GM21526 (cell line): Measurements from ENCODE around the gene BTBD1.
"Not testable (repeated sequence)": the region's sequence is repeated elsewhere in the genome, so short reads cannot be mapped to it uniquely, and the experiment has no call there.

Experiments used
- ATAC-seq: cut with Tn5 transposase; IDR thresholded peaks from one replicate; pipeline ENCODE4 v1.9.1; 2021; ENCODE audit warnings: moderate library complexity; ENCODE audit not compliant: unreplicated experiment, low FRiP score

Gene BTBD1

DNA sequence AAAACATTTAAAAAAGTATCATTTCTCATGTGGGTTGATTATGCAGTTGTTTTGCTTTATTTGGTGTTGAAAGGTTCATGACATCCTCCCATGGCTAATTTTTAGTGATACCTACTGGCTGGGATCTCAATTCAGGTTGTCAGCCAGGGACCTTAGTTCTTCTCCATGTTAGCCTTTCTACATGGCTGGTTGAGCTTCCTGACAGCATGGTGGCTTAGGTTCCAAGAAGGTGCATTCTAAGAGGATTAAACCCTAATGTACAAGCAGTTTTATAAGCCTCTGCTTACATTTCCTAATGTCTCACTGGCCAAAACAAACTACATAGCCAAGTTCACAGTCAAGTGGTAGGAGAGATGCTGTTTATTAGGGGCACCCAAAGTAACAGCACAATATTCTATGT lies 31.0 kb upstream of the BTBD1 start:
- no peak for ATAC-seq

DNA sequence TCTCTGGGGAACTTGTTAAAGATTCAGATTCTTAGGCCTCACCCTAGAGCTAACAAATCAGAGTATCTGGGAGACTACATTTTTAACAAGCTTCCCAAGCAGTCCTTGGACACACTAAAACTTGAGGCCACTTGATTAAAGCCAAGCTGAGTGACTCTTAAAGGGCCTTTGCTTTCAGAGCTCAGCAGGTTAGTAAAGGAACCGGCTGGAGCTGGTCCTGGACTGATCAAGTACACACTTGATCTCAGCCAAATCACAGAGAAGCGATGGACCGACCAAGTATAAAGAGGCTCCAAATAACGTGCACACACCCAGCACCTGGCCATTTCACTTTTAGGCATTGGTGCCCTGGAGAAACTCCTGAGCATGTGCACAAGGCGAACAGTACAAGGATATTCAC lies 27.5 kb upstream of the BTBD1 start:
- ATAC-seq: no peak

DNA sequence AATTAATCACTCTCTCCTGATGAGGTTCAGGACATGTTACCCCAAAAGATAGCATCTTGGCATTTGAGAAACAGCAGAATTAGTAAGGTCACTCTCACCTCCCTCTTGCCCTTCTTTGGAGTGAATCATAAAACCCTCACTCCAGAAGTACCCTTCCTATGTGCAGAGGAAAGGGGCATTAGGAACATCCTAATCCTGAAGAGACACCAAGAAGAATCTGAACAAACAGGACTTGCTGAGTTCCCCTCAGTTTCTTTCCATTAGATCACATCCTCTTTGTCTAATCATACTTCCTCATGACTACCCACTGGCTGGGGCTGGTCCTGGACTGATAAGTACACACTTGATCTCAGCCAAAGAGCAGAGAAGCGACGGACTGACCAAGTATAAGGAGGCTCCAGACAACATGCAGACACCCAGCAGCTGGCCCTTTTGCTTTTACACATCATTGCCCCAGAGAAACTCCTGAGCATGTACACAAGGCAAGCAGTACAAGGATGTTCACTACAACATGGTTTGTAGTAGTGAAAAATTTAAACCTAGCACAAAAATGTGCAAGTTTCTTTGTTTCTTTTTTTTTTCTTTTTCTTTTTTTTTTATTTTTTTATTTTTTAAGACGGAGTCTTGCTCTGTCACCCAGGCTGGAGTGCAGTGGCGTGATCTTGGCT lies 25.4 kb upstream of the BTBD1 start:
- no peak for ATAC-seq

DNA sequence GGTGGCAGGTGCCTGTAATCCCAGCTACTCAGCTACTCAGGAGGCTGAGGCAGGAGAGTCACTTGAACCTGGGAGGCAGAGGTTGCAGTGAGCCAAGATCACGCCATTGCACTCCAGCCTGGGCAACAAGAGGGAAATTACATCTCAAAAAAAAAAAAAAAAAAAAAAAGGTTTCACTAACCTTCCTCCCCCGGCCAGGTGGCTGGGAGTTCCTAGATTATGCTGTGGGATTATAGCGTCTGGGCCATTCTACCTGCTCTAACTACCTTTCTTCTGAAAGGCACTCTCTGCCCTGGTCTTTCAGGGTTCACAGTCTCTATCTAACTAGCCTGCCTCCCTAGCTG lies 24.9 kb upstream of the BTBD1 start:
- not testable (repeated sequence) for ATAC-seq

DNA sequence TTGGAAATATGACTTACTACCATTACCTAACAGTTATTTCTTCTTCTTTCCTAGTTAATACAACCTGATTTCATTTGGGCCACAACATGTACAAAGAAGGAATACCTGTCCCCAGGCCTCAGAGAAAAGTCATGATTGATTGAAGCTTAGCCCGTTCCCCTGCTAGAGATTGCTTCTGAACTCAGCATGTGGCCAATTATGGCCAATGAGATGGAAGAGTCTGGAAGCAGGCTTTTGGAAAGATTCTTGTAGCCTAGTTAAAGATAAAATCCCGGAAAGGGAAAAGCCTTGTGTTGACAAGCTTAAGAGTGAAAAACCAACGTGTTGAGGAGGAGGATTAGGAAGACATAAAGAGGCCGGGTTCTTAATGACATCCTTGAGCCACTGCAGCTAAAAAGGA lies 23.4 kb upstream of the BTBD1 start:
- no peak for ATAC-seq

DNA sequence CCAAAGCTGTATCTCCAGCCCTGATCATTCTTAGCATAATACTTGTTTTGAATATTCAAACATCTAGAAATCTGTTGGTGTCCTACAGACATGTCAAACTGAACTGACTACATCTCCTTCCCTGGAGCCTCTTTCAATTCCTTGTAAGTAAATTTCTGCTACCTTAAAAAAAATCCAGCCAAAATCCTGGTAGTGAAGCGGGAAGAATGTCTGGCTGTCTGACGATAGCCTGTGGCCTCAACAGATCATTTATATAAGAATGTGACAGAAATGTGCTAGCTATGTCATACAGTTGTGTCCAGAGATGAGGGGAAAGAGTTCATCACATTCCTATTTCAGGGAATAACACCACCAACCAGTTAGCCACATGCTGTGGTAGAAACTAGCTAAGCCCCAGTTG lies 21.8 kb upstream of the BTBD1 start:
- ATAC-seq: no peak

DNA sequence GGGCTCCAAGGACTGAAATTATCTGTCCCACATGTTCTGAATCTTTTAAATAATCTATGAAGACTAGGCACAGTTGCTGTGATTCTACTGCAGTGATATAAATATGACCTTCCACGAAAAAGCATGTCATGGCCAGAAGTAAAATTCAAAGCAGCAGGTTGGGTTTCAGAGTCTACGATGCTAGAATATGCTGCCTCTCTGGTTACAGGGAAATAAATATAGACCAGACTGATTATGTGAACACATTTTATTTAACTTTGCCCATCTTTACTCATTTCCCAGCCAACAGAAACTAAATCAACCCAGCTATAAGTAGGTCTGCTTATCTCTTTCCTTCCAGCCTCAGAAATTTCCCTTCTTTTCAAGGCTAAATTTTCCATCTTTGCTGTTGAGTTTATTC lies 20.5 kb upstream of the BTBD1 start:
- no peak for ATAC-seq

DNA sequence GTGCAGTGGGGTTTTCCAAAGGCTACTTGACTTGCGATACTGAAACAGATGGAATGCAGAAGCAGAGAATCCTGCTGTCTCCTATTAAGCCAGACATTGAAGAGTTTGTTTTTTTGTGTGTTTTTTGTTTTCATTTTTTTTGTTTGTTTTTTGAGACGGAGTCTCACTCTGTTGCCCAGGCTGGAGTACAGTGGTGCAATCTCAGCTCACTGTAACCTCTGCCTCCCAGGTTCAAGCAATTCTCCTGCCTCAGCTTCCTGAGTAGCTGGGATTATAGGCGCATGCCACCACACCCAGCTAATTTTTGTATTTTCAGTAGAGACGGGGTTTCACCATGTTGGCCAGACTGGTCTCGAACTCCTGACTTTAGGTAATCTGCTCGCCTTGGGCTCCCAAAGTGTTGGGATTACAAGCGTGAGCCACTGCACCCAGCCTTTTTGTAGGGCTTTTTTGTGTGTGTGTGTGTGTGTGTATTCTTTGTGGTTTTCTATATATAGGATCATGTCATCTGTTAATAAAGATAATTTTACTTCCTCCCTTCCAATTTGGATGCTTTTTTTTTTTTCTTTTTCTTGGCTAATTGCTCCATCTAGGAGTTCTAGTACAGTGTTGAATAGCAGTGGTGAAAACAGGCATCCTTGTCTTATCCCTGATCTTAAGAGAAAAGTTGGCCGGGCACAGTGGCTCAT lies 19.0 kb upstream of the BTBD1 start:
- ATAC-seq: not testable (repeated sequence)

DNA sequence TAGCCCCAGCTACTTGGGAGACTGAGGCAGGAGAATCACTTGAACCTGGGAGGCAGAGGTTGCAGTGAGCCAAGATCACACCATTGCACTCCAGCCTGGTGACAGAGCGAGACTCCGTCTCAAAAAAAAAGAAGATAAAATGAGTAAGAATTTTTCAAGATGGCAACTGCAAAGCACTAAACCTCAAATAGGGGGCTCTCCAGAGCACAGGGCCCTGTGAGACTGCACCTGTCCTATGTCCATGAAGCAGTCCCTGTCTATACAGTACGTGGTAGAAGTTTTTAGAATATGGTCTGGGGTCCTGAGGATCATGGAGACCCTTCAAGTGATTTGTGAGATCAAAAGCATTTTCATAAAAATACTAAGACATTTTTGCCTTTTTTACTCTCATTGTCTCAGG lies 18.4 kb upstream of the BTBD1 start:
- not testable (repeated sequence) for ATAC-seq

DNA sequence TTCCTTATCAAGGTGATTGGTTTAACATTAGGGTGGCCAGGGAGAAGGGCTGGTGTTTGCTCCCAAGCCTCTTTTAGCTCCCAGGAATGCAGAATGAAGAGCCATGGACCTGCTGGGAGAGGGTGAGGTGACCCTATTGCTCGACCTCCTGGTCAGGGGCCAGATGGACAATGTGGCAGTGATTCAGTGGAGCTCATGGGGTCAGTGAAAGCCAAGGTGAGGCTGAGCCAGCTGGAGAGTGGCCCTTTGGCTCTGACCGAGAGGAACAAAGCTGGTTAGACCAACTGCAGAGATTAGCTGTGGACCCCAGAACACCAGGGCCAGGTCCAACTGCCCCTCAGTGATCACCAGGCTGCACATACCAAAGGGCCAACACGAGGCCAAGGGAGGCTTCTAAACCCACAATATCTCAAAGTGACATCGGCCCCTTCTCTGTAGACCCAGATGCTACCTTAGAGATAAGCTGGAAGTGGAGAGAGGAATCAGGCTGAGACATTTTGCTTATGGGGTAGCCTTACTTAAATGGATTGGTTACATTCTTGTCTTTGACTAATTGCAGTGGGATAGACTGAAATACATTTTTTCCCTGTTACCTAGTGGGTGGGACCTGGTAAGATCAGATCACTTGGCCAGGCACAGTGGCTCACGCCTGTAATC lies 15.8 kb upstream of the BTBD1 start:
- ATAC-seq: no peak

DNA sequence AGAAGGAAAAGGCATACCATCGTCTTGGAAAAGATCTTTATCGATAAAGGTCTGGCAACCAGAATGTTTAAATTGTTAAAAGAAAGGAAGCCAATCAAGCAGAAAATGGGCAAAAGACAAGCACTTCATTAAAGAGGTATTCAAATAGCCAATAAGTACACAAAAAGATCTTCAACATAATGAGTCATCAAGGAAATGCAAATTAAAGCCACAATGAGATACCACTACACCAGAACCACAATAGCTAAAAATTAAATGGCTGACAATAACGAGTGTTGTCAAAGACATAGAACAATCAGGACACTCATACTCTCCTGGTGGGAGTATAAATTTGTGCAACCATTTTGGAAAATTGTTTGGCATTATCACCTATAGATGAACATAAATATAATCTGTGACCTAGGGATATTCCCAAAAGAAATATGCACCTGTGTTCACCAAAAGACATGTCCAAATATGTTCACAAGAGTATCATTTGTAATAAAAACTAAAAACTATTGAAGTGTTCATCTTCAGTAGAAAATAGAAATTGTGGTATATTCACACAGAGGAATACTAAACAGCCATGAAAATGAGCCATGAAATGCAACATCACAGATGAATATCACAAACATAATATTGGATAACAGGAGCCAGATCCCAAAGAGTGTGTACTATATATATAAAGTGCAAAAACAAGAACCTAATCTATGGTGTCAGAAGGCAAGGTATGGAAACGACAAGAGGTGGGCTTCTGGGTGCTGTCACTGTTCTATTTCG lies 14.4 kb upstream of the BTBD1 start:
- no peak for ATAC-seq

DNA sequence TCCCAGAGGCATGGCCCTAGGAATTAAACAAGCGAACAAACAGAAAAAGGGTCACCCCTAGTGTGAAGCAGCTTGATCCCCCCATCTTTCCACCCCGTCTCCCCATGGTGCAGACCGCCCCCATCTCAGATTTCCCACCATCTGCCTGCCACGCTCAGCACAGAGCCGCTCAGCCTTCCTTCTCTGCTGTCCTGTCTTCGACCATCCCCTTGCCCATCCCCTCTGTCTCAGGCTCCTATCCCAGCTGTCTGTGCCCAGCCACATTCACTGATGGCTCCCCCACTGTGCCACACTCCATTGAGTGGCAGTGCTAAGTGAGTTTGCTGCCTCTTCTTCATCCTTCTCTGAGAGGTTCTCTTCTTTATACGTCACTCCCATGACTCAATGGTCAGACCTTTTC lies 11.7 kb upstream of the BTBD1 start:
- no peak for ATAC-seq

DNA sequence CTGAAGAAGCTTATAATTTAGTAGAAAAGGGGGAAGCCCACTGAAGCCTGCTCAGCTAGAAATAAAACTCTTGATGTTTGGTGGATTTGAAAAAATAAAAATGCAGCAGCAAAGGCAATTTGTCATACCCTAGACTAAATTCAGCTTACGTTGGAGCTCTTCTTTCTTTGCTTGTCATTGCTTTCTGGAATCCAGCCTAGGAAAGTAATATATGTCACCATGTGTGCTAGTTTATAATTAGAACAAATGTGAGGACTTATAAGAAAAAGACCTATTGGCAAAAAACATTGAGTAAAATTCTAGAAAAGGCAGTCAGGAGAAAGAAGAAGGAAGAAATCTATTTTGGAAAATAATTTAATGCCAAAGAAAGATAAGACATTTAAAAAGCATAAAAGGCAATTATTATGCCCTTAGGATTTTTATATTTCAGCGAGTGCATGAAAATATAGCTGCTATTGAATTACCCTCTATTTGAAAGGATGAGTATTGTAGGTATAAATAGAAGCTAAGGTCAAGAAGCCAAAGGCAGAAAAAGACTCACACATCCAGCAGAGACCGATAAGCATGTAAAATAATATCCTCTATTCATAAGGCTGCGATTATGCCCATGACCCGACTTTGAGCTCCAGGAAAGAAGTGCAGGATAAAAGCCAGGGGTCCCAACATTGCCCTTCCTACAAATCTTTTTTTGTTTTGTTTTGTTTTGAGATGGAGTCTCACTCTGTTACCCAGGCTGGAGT lies 10.6 kb upstream of the BTBD1 start:
- no peak for ATAC-seq

DNA sequence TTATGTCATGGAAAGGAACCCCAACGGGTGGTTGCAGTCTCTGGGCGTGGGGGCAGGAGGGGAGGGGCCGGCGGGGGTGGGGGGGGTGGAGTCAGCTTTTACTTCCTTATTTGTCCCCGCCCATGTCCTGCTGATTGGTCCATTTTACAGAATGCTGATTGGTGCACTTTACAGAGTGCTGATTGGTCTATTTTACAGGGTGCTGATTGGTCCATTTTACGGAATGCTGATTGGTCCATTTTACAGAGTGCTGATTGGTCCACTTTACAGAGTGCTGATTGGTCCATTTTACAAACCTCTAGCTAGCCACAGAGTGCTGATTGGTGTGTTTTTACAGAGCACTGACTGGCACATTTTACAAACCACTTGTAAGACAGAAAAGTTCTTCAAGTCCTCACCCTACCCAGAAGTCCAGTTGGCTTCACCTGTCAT lies 2.2 kb upstream of the BTBD1 start:
- ATAC-seq: not testable (repeated sequence)

DNA sequence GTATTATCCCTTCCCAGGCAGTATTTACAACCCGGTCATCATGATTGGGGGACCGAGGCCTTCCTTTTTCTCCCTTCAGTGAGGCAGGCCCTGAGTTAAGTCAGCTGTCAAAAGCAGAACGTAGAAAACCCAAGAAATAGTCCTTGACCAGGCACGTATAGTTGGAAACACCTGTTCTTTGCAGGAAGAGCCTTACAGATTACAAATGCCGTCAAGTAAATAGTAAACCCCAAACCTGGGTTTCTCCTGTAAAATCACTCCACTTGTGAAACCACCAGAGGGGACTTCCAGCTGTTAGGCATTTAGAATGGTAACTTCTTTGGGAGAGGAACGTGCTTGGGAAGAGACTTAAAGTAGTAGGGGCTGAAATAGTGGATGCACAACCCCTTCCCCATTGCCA lies 1.0 kb upstream of the BTBD1 start:
- ATAC-seq: no peak

DNA sequence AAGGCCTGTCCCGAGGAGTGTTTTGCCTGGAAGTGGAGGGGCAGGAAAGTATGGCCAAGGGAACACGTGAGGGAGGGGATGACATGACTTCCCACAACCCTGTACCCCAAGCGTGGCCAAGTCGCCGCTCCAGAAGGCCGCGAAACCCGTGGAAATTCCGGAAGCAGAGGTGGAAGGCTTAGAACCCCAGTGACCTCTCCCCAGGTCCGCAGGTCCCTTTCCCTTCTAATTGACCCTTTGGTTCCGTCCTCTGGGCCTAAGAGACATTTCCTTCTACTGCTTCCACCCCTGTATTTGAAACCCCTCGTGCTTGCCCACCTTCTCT lies 548 bp upstream of the BTBD1 start:
- no peak for ATAC-seq

DNA sequence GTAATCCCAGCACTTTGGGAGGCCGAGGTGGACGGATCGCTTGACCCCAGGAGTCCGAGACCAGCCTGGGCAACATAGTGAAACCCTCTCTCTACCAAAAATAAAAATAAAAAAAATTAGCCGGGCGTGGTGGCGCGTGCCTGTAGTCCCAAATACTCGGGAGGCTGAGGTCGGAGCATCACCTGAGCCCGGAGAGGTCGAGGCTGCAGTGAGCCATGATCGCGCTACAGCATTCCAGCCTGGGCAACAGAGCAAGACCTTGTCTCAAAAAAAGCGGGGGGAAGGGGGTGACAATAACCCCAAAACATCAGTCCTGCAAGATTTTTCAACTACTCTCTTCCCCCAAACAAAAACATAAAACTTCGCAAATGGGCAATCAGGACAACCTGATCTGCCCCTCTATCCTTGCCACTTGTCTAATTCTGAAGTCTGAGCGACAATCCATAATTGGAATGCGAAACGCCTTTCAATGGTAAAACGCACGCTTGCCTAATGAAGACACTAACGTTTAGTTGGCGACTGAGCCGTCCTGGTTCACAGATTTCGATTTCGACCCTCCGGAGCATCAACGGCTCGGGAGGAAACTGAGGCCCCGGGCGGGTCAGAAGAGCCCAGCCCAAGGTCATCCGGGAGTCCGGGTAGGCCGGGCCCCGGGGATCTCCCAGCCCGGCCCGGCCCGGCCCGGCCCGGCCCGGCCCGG lies 868 bp downstream of the BTBD1 start:
- no peak for ATAC-seq

DNA sequence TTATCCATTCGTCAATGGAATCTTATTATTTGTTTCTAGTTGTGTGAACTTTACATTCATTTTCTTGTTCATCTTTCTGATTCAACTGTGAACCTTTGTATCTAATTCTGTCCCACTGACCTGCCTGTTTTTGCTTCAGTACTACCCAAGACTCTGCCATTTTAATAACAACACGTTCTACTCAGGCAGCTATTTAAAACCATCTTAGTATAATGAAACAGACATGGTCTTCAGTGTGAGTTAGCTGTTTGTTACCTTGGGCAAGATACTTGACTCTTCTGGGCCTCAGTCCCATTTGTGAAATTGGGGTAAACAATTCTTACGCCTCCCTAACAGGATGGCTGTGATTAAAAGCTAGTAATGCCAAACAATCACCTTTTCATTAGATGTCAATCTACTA lies 1.6 kb downstream of the BTBD1 start:
- no peak for ATAC-seq

DNA sequence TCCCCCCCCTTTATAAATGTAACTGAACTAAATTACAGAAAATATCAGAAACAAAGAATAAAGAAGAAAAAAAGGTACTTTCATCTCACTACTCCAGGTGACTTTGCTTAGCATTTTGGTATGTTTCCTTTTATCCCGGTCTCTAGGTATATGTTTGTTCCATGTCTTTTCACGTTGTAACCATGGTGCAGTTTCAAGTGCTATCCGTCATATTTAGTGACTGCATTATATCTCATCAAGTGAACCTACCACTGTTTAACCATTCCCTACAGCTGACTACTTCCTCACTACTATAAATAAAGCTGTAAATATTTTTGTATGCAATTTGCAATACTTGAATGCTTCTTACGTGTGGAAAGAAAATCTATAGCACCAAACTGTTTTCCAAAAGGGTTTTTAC lies 2.2 kb downstream of the BTBD1 start:
- no peak for ATAC-seq

DNA sequence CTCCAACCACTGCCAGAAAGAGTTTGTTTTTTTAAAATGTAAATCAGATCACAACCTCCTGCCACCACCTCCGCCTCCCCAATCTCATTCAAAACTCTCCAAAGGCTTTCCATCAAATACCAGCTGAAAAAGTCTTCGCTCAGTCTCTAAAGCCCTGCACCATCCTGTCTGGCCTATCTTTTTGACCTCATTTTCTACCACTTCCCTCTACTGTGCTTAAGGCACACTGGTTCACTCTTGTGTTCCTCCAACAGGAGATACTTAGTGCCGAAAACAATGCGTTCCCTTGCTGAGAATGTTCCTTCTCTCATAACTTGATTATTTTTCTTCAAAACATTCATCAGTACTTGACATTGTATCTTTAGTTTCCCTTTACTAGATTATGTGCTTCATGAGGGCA lies 3.5 kb downstream of the BTBD1 start:
- no peak for ATAC-seq
